Measurements from ENCODE around the gene BORCS8. TPM values are rescaled to one million over a fixed set of nuclear protein-coding genes. Genes with fewer than 3 reads are reported as not detected.

The BORCS8 gene
- total and polyA plus RNA-seq, 2 of the 4 experiments (the other 2 are of a cell fraction) = 16.7 to 33.9 TPM

GRCh38 chr19:19147344-19147743, 44.6 kb downstream of the BORCS8 start:
- no TSS peak for BruUV-seq (replicated peaks)
- no peak overlapping the region for H2BK20ac ChIP-seq (ENCODE audit: low read depth, low read length)
- no peak overlapping the region for H4K91ac ChIP-seq (ENCODE audit: insufficient read depth, low read depth, low read length)
- H3K27ac ChIP-seq (ENCODE audit: insufficient read depth, low read length) = no peak overlapping the region
- peaks cover 2% of the 10 kb centered on the region; the same call in 1 of the 2 replicates for H3K4me1 ChIP-seq (ENCODE audit: control insufficient read depth, insufficient read depth, low read length)
- no peak overlapping the region for H4K5ac ChIP-seq (ENCODE audit: low read depth, low read length)
- no peak overlapping the region for H3K4me2 ChIP-seq (ENCODE audit: low read depth, low read length)
- H3K9me1 ChIP-seq (ENCODE audit: insufficient read depth, low read length) = no peaks in the 10 kb centered on the region
- no peaks in the 10 kb centered on the region for H3K9me3 ChIP-seq (ENCODE audit: control insufficient read depth, insufficient read depth, low read length)
- H3K9ac ChIP-seq (ENCODE audit: low read depth, low read length) = no peak overlapping the region
- H2AK9ac ChIP-seq (replicated peaks; ENCODE audit: low read depth, low read length, poor library complexity) = peak overlapping the region; percentile 72
- no peak overlapping the region for H3K18ac ChIP-seq (ENCODE audit: low read depth, low read length)
- no peak overlapping the region for H2BK5ac ChIP-seq (ENCODE audit: low read depth, low read length, poor library complexity, severe bottlenecking)
- no peak overlapping the region for H2BK120ac ChIP-seq (ENCODE audit: low read depth, low read length)
- no peak overlapping the region for H2BK15ac ChIP-seq (ENCODE audit: low read depth, low read length)
- H3K4me3 ChIP-seq (ENCODE audit: insufficient read depth, low read depth, low read length) = no peak overlapping the region
- H3K79me1 ChIP-seq (ENCODE audit: low read depth in 1 of 2, low read length in 2 of 2) = no peaks in the 10 kb centered on the region
- H4K8ac ChIP-seq (ENCODE audit: low read depth in 2 of 2, low read length in 2 of 2) = no peak overlapping the region
- H3K23ac ChIP-seq (ENCODE audit: low read depth, low read length) = no peak overlapping the region
- H4K20me1 ChIP-seq (ENCODE audit: insufficient read depth, low read length) = no peaks in the 10 kb centered on the region
- H3K56ac ChIP-seq (ENCODE audit: extremely low read depth, insufficient read depth, low read length) = no peak overlapping the region
- H3K14ac ChIP-seq (replicated peaks; ENCODE audit: low read depth, low read length) = no peak overlapping the region
- dilution Hi-C loops (cut with HindIII; ENCODE audit: low sequenced_read_pairs, unreplicated experiment) = no loop called here
- in situ Hi-C loops (cut with MboI; ENCODE audit: low sequenced_read_pairs) = no loop called here
- no CpG with 5 or more reads among the region's 5 CpGs for WGBS, 2 experiments (ENCODE audit: extremely low coverage in 2 of 2, insufficient read length in 1 of 2)
- TF ChIP-seq SMC3 (IDR thresholded peaks at IDR 0.05; ENCODE audit: low read depth, low read length) (no peak), RAD21 (IDR thresholded peaks at IDR 0.05; ENCODE audit: low read length) (no peak), MAZ (IDR thresholded peaks at IDR 0.05; ENCODE audit: borderline replicate concordance, low read depth, low read length) (no peak), MAFK (IDR thresholded peaks at IDR 0.05; ENCODE audit: low read depth, low read length) (no peak)
- POLR2A ChIA-PET (ENCODE audit: unreplicated experiment) = no interaction called here
- intact Hi-C loops (cut with micrococcal nuclease) = loop anchor here (10.0 kb wide), 1 partner anchor 177 kb away; the partner anchor contains the start of genes MAU2 and SUGP1
- ATAC-seq (ENCODE audit: low read depth) = no peak
- no peak for DNase-seq
- CTCF ChIA-PET = interaction anchor here (1.2 kb wide), 1 partner anchor 27 kb away, joined by 8 read pairs; no protein-coding TSS in a partner anchor
- no peak overlapping the region for H2AFZ ChIP-seq (replicated peaks; ENCODE audit: low read length, poor library complexity)
- peaks cover 12% of the 10 kb centered on the region for H3K36me3 ChIP-seq (ENCODE audit: control insufficient read depth, insufficient read depth, low read length)
- no peaks in the 10 kb centered on the region for H3K27me3 ChIP-seq (ENCODE audit: control insufficient read depth, insufficient read depth, low read length)
- no peak overlapping the region for H2AK5ac ChIP-seq (ENCODE audit: low read depth, low read length)
- H3K4ac ChIP-seq (ENCODE audit: low read depth, low read length) = no peak overlapping the region

Data from IMR-90 (cell line).